Measurements from ENCODE around the gene MIPOL1.
"Not testable (repeated sequence)": the region's sequence is repeated elsewhere in the genome, so short reads cannot be mapped to it uniquely, and the experiment has no call there.

GRCh38 chr14:37327933-37328332, 130.2 kb downstream of the MIPOL1 start:
- not testable (repeated sequence) for TF ChIP-seq CTCF, POLR2A (IDR thresholded peaks at IDR 0.05)
